A549 (cell line): Measurements from ENCODE around the gene GOLGA6D. TPM values are rescaled to one million over a fixed set of nuclear protein-coding genes. Genes with fewer than 3 reads are reported as not detected.
"Not testable (repeated sequence)": the region's sequence is repeated elsewhere in the genome, so short reads cannot be mapped to it uniquely, and the experiment has no call there.

Experiments used
- ATAC-seq, 2 experiments: fragments of 200-7000 bp in 1 of 2; fragments of >200 bp in 1 of 2; cut with Nextera tagmentation in 1 of 2; cut with Tn5 transposase in 1 of 2; 3 replicates each; pipeline versions ENCODE4 v1.8.0 to v1.9.1; 2018 to 2020; ENCODE audit warnings: mild to moderate bottlenecking in 1 of 2, moderate library complexity in 1 of 2
- CTCF ChIA-PET: fragments of 300-600 bp; sonication (Branson Sonifier 250); formaldehyde crosslinking; extraction: SDS; loops from one replicate; lab custom pipeline; 2021; ENCODE audit warnings: antibody characterized with exemption, inconsistent platforms; lab: Yijun Ruan, JAX
- POLR2A ChIA-PET: fragments of 350-600 bp; formaldehyde crosslinking; extraction: SDS; loops from one replicate; lab custom pipeline; 2021; ENCODE audit warnings: antibody characterized with exemption, inconsistent platforms; lab: Yijun Ruan, JAX
- DNase-seq, 2 experiments: peaks; one replicate each; pipeline versions ENCODE4 v3.0.0 to v3.0.0-alpha.2; 2011 to 2016; ENCODE audit warnings: low read depth in 1 of 2, low spot score in 1 of 2
- FAIRE-seq: peaks from 2 replicates; lab custom pipeline; 2011; peaks lifted over from hg19 to GRCh38; lab: Jason Lieb, UNC
- H3K27ac ChIP-seq, 2 experiments: fragments of >200 bp; sonication (Bioruptor Twin); formaldehyde crosslinking; 3 replicates each; pipeline ENCODE4 v1.5.1; 2016 to 2017
- H3K4me1 ChIP-seq: fragments of >200 bp; sonication (Bioruptor Twin); formaldehyde crosslinking; 3 replicates; pipeline ENCODE4 v1.6.1; 2016
- H3K4me2 ChIP-seq: fragments of >200 bp; sonication (Bioruptor Twin); formaldehyde crosslinking; 3 replicates; pipeline ENCODE4 v1.6.1; 2016
- H3K4me3 ChIP-seq: fragments of >200 bp; sonication (Bioruptor Twin); formaldehyde crosslinking; 3 replicates; pipeline ENCODE4 v1.5.1; 2016
- H3K9me3 ChIP-seq: fragments of >200 bp; sonication (Bioruptor Twin); formaldehyde crosslinking; 3 replicates; pipeline ENCODE4 v1.6.1; 2016
- BHLHE40 ChIP-seq: IDR thresholded peaks from 2 replicates; pipeline ENCODE4 v1.6.1; 2012; ENCODE audit warnings: low read depth, low read length, inconsistent platforms
- EP300 ChIP-seq, 2 experiments: fragments of >200 bp; sonication (Bioruptor Twin); formaldehyde crosslinking; IDR thresholded peaks; 2 replicates in 1 of 2; 3 replicates in 1 of 2; pipeline ENCODE4 v1.6.1; 2016 to 2017
- HEYL ChIP-seq: fragments of 250-450 bp; sonication (Bioruptor Pico); IDR thresholded peaks from 2 replicates; pipeline ENCODE4 v1.8.0; 2021; ENCODE audit warnings: mild to moderate bottlenecking, moderate library complexity
- HOXA7 ChIP-seq: fragments of 250-450 bp; sonication (Bioruptor Pico); IDR thresholded peaks from 2 replicates; pipeline ENCODE4 v1.5.0; 2020; ENCODE audit warnings: mild to moderate bottlenecking, moderate library complexity
- HOXB13 ChIP-seq: fragments of 250-450 bp; sonication (Bioruptor Pico); IDR thresholded peaks from 2 replicates; pipeline ENCODE4 v1.5.0; 2020; ENCODE audit warnings: low read depth, mild to moderate bottlenecking, moderate library complexity
- JUN ChIP-seq, 2 experiments: fragments of >200 bp; sonication (Bioruptor Twin); formaldehyde crosslinking; IDR thresholded peaks; 2 replicates in 1 of 2; 3 replicates in 1 of 2; pipeline ENCODE4 v1.6.1; 2016 to 2017
- JUNB ChIP-seq: fragments of >200 bp; sonication (Bioruptor Twin); formaldehyde crosslinking; IDR thresholded peaks from 2 replicates; pipeline ENCODE4 v1.6.1; 2016
- NR3C1 ChIP-seq: fragments of >200 bp; sonication (Bioruptor Twin); formaldehyde crosslinking; IDR thresholded peaks from 3 replicates; pipeline ENCODE4 v1.6.1; 2017
- POLR2AphosphoS2 ChIP-seq: conservative IDR thresholded peaks from 2 replicates; pipeline ENCODE4 v1.6.1; 2012; ENCODE audit warnings: low read length, improper control_type of control experiment, inconsistent platforms
- RAD21 ChIP-seq, 2 experiments: fragments of >200 bp in 1 of 2; sonication (Bioruptor Twin) in 1 of 2; formaldehyde crosslinking in 1 of 2; IDR thresholded peaks in 1 of 2; conservative IDR thresholded peaks in 1 of 2; 2 replicates in 1 of 2; 3 replicates in 1 of 2; pipeline ENCODE4 v1.6.1; 2012 to 2018; ENCODE audit warnings: inconsistent platforms in 1 of 2
- REST ChIP-seq: fragments of 200-600 bp; sonication (generic); IDR thresholded peaks from 2 replicates; pipeline ENCODE4 v1.6.1; 2016; ENCODE audit warnings: antibody characterized with exemption, mild to moderate bottlenecking, moderate library complexity
- RFX5 ChIP-seq: fragments of 450-650 bp; IDR thresholded peaks from 2 replicates; pipeline ENCODE4 v1.7.1; 2014; ENCODE audit warnings: antibody characterized with exemption, mild to moderate bottlenecking, moderate library complexity
- RNF2 ChIP-seq: fragments of 200-600 bp; sonication (generic); IDR thresholded peaks from 2 replicates; pipeline ENCODE4 v1.6.1; 2016; ENCODE audit warnings: low read depth, mild to moderate bottlenecking, antibody characterized with exemption, moderate library complexity, borderline replicate concordance
- WGBS: methylation state at CpG from one replicate; pipeline ENCODE4 v1.1.6; 2017; ENCODE audit errors: missing lambda C conversion rate; 5-methylcytosine and 5-hydroxymethylcytosine counted together
- polyA plus RNA-seq, 4 experiments: library from polyadenylated mRNA; depleted of rRNA in 3 of 4; stranded (reverse); fragments of >200 nt; fragmentation: RNase III in 1 of 4; extraction: RNeasy Plus Mini Kit Qiagen cat#74134 plus additional on column Dnase treatment in 1 of 4; gene quantifications; 2 replicates in 3 of 4; 3 replicates in 1 of 4; pipeline ENCODE4 v1.2.3, GENCODE V29; 2011 to 2017
- small RNA-seq, 6 experiments: library from RNA; depleted of rRNA; stranded (forward); fragments of <200 nt; gene quantifications; one replicate each; pipeline ENCODE3, GENCODE V24; 2012
- TF ChIP-seq, protein P1 (sequence below): IDR thresholded peaks from 2 replicates; pipeline ENCODE4 v1.6.1; 2012; ENCODE audit warnings: low read depth, borderline replicate concordance
- TF ChIP-seq, protein P2 (sequence below): IDR thresholded peaks from 2 replicates; pipeline ENCODE4 v1.6.1; 2012

Gene GOLGA6D
- polyA plus RNA-seq, 2 of the 4 experiments (the other 2 are of a cell fraction) = 0.03 to 0.05 TPM

DNA sequence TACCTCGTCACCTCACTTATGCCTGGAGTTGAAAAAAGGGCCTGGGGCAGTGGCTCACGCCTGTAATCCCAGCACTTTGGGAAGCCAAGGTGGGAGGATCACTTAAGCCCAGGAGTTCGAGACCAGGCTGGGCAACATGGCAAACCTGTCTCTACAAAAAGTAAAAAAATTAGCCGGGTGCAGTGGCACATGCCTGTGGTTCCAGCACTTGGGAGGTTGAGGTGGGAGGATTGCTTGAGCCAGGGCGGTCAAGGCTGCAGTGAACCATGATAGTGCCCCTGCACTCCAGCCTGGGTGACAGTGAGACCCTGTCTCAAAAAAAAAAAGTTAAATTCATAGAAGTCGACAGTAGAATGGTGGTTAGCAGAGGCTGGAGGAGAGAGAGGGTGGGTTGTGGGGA is 59.6 kb downstream of the GOLGA6D start:
- no peak overlapping the region for H3K4me3 ChIP-seq
- no peak for DNase-seq
- TF ChIP-seq HOXA7 (CRISPR knock-in tag) (no peak), RAD21 (conservative IDR thresholded peaks at IDR 0.05 in 1 of 2, IDR thresholded peaks at IDR 0.05 in 1 of 2) (no peak), HOXB13 (no peak), NR3C1 (no peak), BHLHE40 (no peak), RFX5 (no peak), JUNB (no peak), HEYL (CRISPR knock-in tag) (no peak), JUN (IDR thresholded peaks at IDR 0.05) (no peak), POLR2AphosphoS2 (no peak), REST (no peak), RNF2 (no peak), EP300 (IDR thresholded peaks at IDR 0.05) (no peak)
- TF ChIP-seq, protein P1, sequence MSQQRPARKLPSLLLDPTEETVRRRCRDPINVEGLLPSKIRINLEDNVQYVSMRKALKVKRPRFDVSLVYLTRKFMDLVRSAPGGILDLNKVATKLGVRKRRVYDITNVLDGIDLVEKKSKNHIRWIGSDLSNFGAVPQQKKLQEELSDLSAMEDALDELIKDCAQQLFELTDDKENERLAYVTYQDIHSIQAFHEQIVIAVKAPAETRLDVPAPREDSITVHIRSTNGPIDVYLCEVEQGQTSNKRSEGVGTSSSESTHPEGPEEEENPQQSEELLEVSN = no peak
- TF ChIP-seq, protein P2, sequence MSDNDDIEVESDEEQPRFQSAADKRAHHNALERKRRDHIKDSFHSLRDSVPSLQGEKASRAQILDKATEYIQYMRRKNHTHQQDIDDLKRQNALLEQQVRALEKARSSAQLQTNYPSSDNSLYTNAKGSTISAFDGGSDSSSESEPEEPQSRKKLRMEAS = no peak
- ATAC-seq = no peak
- H3K4me1 ChIP-seq = no peaks in the 10 kb centered on the region
- POLR2A ChIA-PET = no interaction called here
- no peak overlapping the region for H3K27ac ChIP-seq
- no peak overlapping the region for H3K4me2 ChIP-seq
- H3K9me3 ChIP-seq = no peaks in the 10 kb centered on the region
- WGBS = 78% methylated on average over 6 of the region's 6 CpGs
- CTCF ChIA-PET = no interaction called here
- FAIRE-seq = no peak

DNA sequence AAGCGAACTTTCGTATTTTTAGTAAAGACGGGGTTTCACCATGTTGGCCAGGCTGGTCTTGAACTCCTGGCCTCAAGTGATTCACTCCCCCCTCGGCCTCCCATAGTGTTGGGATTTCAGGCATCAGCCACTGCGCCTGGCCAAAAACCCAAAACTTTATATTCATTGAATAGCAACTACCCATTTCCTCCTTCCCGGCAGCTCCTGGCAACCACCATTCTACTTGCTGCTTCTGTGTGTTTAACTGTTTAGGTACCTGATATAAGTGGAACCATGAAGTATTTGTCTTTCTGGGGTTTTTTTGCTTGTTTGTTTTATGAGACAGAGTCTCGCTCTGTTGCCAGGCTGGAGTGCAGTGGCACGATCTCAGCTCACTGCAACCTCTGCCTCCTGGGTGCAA is 61.3 kb downstream of the GOLGA6D start:
- ChIA-PET POLR2A (interaction anchor here (1.2 kb wide), 1 partner anchor 25 kb away, joined by 3 read pairs; the partner anchor contains the start of gene MAN2C1), CTCF (interaction anchor here (1.2 to 1.7 kb wide), 2 partner anchors 11 to 24 kb away, joined by 4 to 7 read pairs; partner anchors contain the start of gene MAN2C1)
- DNase-seq, H3K4me3 ChIP-seq, H3K9me3 ChIP-seq, H3K4me2 ChIP-seq, H3K27ac ChIP-seq, FAIRE-seq, ATAC-seq, H3K4me1 ChIP-seq: not testable (repeated sequence)
- 58% methylated on average over 8 of the region's 8 CpGs for WGBS

Small RNA genes lying within 50 kb of the gene (small RNA-seq; reads per million reads assigned to genes)
- gene AC068338.1 (0 reads per million in 6 experiments), gene RN7SL327P (0 reads per million in 6 experiments), gene RN7SL489P (0 reads per million in 6 experiments)

Other genes starting within 250 kb of the GOLGA6D start
- gene C15orf39, start 81.0 kb upstream of the GOLGA6D start, polyA plus RNA-seq (2011; rRNA removed) = 5.7 and 8.8 TPM in 2 replicates
- 14.7 to 16.7 TPM (median 15.1 TPM) in 3 replicates for gene C15orf39, start 81.0 kb upstream of the GOLGA6D start, polyA plus RNA-seq (2017; fragmentation: RNase III; extraction: RNeasy Plus Mini Kit Qiagen cat#74134 plus additional on column Dnase treatment)
- not detected in 2 replicates for gene GOLGA6C, start 24.5 kb upstream of the GOLGA6D start, polyA plus RNA-seq (2011; rRNA removed)
- gene GOLGA6C, start 24.5 kb upstream of the GOLGA6D start, polyA plus RNA-seq (2017; fragmentation: RNase III; extraction: RNeasy Plus Mini Kit Qiagen cat#74134 plus additional on column Dnase treatment) = not detected in 3 replicates
- gene COMMD4, start 53.2 kb downstream of the GOLGA6D start, polyA plus RNA-seq (2011; rRNA removed) = 88.0 and 98.3 TPM in 2 replicates
- gene COMMD4, start 53.2 kb downstream of the GOLGA6D start, polyA plus RNA-seq (2017; fragmentation: RNase III; extraction: RNeasy Plus Mini Kit Qiagen cat#74134 plus additional on column Dnase treatment) = 203 to 222 TPM (median 220 TPM) in 3 replicates
- 3.2 and 5.6 TPM in 2 replicates for gene NEIL1, start 64.2 kb downstream of the GOLGA6D start, polyA plus RNA-seq (2011; rRNA removed)
- gene NEIL1, start 64.2 kb downstream of the GOLGA6D start, polyA plus RNA-seq (2017; fragmentation: RNase III; extraction: RNeasy Plus Mini Kit Qiagen cat#74134 plus additional on column Dnase treatment) = 4.9 to 7.2 TPM (median 6.8 TPM) in 3 replicates
- gene MAN2C1, start 85.8 kb downstream of the GOLGA6D start, polyA plus RNA-seq (2011; rRNA removed) = 47.7 and 66.3 TPM in 2 replicates
- 114 to 126 TPM (median 117 TPM) in 3 replicates for gene MAN2C1, start 85.8 kb downstream of the GOLGA6D start, polyA plus RNA-seq (2017; fragmentation: RNase III; extraction: RNeasy Plus Mini Kit Qiagen cat#74134 plus additional on column Dnase treatment)
- 46.8 and 48.7 TPM in 2 replicates for gene SIN3A, start 168.9 kb downstream of the GOLGA6D start, polyA plus RNA-seq (2011; rRNA removed)
- 33.9 to 38.6 TPM (median 35.9 TPM) in 3 replicates for gene SIN3A, start 168.9 kb downstream of the GOLGA6D start, polyA plus RNA-seq (2017; fragmentation: RNase III; extraction: RNeasy Plus Mini Kit Qiagen cat#74134 plus additional on column Dnase treatment)